GM19043 (cell line): ENCODE measurements around the gene LCT.

Experiments
- ATAC-seq: cut with Tn5 transposase; IDR thresholded peaks from one replicate; pipeline ENCODE4 v1.9.1; 2021; ENCODE audit warnings: low read depth; ENCODE audit not compliant: unreplicated experiment

LCT gene

DNA sequence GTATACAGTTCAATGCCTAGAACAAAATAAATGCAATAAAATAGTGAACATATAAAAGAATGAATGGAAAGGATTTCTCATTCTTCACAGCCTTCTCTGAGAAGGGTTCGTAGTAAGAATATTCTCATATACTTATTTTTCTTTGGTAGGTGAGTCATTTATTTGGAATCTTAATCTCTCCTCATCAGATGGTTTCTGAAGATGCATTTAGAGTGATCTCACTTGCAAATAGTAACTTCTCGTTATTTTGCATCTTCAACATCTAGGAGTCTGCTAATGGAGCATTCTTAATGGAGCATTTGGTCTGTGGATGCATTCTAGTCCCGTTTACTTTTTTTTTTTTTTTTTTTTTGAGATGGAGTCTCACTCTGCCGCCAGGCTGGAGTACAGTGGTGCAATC, 91.4 kb downstream of the LCT start:
- ATAC-seq: no peak

- no peak for ATAC-seq
These were observed 92.1 kb downstream of the LCT start for GRCh38 chr2:135744760-135745314.

- ATAC-seq: no peak
These were observed 93.1 kb downstream of the LCT start for GRCh38 chr2:135743860-135744259.

GRCh38 chr2:135742325-135742757, 94.6 kb downstream of the LCT start:
- ATAC-seq: peak; percentile 8

DNA sequence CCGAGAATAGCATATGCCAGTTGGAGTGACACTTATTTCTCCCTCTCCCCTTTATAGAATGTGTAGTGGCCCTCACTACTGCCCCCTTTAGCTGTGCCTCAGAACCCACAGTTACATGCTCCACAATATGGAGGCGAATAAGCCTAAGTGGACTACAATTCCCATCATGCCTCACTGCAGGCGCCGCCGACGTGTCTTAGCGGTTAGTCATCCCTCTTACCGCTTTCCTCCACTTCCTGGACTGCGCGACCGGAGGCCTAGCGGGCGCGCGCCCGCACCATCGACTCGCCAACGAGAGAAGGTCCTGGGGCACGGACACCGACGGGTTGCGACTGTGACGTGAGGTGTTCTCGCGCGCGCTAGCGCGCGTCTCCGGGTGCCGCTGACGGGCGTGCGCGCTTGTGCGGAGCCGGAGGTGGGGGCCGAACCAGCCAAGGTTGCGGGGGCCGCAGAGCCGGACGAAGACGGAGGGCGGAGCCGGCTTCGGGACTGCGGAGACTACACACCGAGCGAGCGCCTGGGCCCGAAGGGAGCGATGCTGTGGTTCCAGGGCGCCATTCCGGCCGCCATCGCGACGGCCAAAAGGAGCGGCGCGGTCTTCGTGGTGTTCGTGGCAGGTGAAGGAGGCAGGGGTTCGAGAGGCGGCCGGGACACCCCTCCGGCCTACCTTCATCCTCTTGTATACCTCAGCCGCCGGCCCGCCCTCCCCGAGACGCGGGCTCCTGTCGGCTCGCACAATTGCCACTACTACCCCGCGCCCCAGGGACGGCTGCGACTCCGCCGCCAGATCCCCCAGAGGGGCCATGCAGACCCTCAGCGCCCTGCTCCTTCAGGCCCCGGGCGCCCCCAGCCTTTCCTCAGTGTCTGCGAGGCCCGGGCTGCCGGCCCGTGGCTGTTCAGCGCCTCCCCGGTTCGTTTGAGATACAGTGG, 95.3 kb downstream of the LCT start, which contains the start of gene UBXN4:
UBXN4 (plus strand) TSS at position 461 of the 930 bp plus-strand sequence; CDS start at position 536, 75 bp downstream.
- ATAC-seq: peak; percentile 89

DNA sequence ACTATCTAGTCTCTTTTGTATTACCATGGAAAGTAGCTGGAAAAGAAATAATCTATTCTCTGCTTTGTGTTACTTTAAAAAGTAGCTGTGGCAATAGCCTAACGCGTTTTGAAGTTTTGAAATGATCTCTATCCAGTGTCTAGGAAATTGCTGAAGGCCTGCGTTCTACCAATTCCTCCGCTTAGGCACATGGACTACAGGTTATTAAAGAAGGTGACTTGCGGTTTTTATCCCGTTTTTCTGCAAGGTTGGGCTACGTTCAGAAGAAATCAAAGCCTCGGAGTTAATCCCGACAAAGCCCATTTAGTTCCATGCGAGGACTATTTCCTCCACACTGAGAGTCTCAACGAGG, 96.0 kb downstream of the LCT start:
- no peak for ATAC-seq

GRCh38 chr2:135740206-135740605, 96.8 kb downstream of the LCT start:
- ATAC-seq: no peak
